Esophagus muscularis mucosa (tissue), 3 donors: ENCODE results near the gene PRKAR1B.

Source experiments
- EP300 ChIP-seq: sonication (generic); formaldehyde crosslinking; IDR thresholded peaks from one replicate; pipeline ENCODE4 v1.6.1; 2017; ENCODE audit warnings: antibody characterized with exemption
- TF ChIP-seq, protein P1 (sequence below), 3 experiments: fragments of 200-600 bp in 2 of 3; fragments of 450-650 bp in 1 of 3; sonication (generic) in 2 of 3; IDR thresholded peaks; one replicate each; pipeline ENCODE4 v1.5.1; 2017 to 2019; ENCODE audit warnings: antibody characterized with exemption in 3 of 3, mild to moderate bottlenecking in 2 of 3, moderate library complexity in 1 of 3

GRCh38 chr7:747186-747585 lies 20.1 kb upstream of the PRKAR1B start:
- no peak for TF ChIP-seq EP300
- TF ChIP-seq, protein P1, sequence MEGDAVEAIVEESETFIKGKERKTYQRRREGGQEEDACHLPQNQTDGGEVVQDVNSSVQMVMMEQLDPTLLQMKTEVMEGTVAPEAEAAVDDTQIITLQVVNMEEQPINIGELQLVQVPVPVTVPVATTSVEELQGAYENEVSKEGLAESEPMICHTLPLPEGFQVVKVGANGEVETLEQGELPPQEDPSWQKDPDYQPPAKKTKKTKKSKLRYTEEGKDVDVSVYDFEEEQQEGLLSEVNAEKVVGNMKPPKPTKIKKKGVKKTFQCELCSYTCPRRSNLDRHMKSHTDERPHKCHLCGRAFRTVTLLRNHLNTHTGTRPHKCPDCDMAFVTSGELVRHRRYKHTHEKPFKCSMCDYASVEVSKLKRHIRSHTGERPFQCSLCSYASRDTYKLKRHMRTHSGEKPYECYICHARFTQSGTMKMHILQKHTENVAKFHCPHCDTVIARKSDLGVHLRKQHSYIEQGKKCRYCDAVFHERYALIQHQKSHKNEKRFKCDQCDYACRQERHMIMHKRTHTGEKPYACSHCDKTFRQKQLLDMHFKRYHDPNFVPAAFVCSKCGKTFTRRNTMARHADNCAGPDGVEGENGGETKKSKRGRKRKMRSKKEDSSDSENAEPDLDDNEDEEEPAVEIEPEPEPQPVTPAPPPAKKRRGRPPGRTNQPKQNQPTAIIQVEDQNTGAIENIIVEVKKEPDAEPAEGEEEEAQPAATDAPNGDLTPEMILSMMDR (IDR thresholded peaks at IDR 0.05): no peak
